ENCODE data around the gene RBM7. TPM values are rescaled to one million over a fixed set of nuclear protein-coding genes. Genes with fewer than 3 reads are reported as not detected.

Gene RBM7
- total RNA-seq, 2 experiments from 2014 or later: 21.3 to 26.3 TPM

GRCh38 chr11:114362326-114362725 is 38.1 kb upstream of the RBM7 start:
- H4K20me1 ChIP-seq (ENCODE audit: insufficient read depth, low read length): no peaks in the 10 kb centered on the region
- intact Hi-C loops (cut with micrococcal nuclease; ENCODE audit: unreplicated experiment): no loop called here
- CTCF ChIA-PET (ENCODE audit: unreplicated experiment): no interaction called here
- no peak overlapping the region for H2AFZ ChIP-seq (ENCODE audit: low read length)
- no peak for DNase-seq (ENCODE audit: low spot score)
- H3K4me1 ChIP-seq (ENCODE audit: insufficient read depth, low read length, poor library complexity, severe bottlenecking): no peaks in the 10 kb centered on the region
- TF ChIP-seq CTCF (conservative IDR thresholded peaks at IDR 0.05; ENCODE audit: low read length) (no peak), EZH2phosphoT487 (IDR thresholded peaks at IDR 0.05; ENCODE audit: borderline replicate concordance, low read depth, low read length) (no peak)
- H3K4me2 ChIP-seq (ENCODE audit: low read length): no peak overlapping the region
- H3K79me2 ChIP-seq (ENCODE audit: insufficient read depth, low read depth, low read length): no peaks in the 10 kb centered on the region
- H3K9me3 ChIP-seq (ENCODE audit: low read length): no peaks in the 10 kb centered on the region
- no peaks in the 10 kb centered on the region for H3K36me3 ChIP-seq (ENCODE audit: insufficient read depth, low read length)
- no peaks in the 10 kb centered on the region for H3K9me2 ChIP-seq (ENCODE audit: insufficient read depth, low read length)
- POLR2A ChIA-PET: no interaction called here
- no TSS peak for BruUV-seq (replicated peaks)
- H3K4me3 ChIP-seq (ENCODE audit: low read depth, low read length, poor library complexity, severe bottlenecking): no peak overlapping the region
- H3K27ac ChIP-seq (ENCODE audit: low read depth, low read length, poor library complexity, severe bottlenecking): no peak overlapping the region

DNA sequence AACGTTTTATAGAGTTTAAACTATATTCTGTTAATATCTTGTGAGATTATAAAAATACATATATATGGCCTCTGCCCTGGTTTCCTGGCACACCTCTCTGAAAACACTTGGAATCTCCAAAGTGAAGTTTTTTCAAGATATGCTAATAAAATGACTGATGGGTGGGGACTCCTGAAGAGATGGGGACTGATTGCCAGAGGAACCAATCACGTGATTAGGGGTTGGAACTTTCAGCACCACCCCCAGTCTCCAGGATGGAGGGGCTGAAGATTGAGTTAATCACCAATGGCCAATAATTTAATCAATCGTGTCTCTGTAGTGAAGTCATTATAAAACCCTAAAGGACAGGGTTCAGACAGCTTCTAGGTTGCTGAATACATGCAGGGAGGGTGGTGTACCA is 37.5 kb upstream of the RBM7 start:
- Histone ChIP-seq H3K9me2 (ENCODE audit: insufficient read depth, low read length) (no peaks in the 10 kb centered on the region), H3K9me3 (ENCODE audit: low read length) (no peaks in the 10 kb centered on the region), H3K4me1 (ENCODE audit: insufficient read depth, low read length, poor library complexity, severe bottlenecking) (no peaks in the 10 kb centered on the region), H3K79me2 (ENCODE audit: insufficient read depth, low read depth, low read length) (no peaks in the 10 kb centered on the region), H3K36me3 (ENCODE audit: insufficient read depth, low read length) (no peaks in the 10 kb centered on the region), H3K4me3 (ENCODE audit: low read depth, low read length, poor library complexity, severe bottlenecking) (no peak overlapping the region), H4K20me1 (ENCODE audit: insufficient read depth, low read length) (no peaks in the 10 kb centered on the region), H2AFZ (ENCODE audit: low read length) (no peak overlapping the region), H3K27ac (ENCODE audit: low read depth, low read length, poor library complexity, severe bottlenecking) (no peak overlapping the region), H3K4me2 (ENCODE audit: low read length) (no peak overlapping the region)
- no peak for TF ChIP-seq EZH2phosphoT487 (IDR thresholded peaks at IDR 0.05; ENCODE audit: borderline replicate concordance, low read depth, low read length)
- no peak for TF ChIP-seq CTCF (conservative IDR thresholded peaks at IDR 0.05; ENCODE audit: low read length)
- intact Hi-C loops (cut with micrococcal nuclease; ENCODE audit: unreplicated experiment): no loop called here
- CTCF ChIA-PET (ENCODE audit: unreplicated experiment): no interaction called here
- no peak for DNase-seq (ENCODE audit: low spot score)
- POLR2A ChIA-PET: no interaction called here
- no TSS peak for BruUV-seq (replicated peaks)

- Histone ChIP-seq H3K4me1 (ENCODE audit: insufficient read depth, low read length, poor library complexity, severe bottlenecking) (no peaks in the 10 kb centered on the region), H3K27ac (ENCODE audit: low read depth, low read length, poor library complexity, severe bottlenecking) (no peak overlapping the region), H3K4me2 (ENCODE audit: low read length) (no peak overlapping the region), H2AFZ (ENCODE audit: low read length) (no peak overlapping the region), H4K20me1 (ENCODE audit: insufficient read depth, low read length) (no peaks in the 10 kb centered on the region), H3K79me2 (ENCODE audit: insufficient read depth, low read depth, low read length) (no peaks in the 10 kb centered on the region), H3K36me3 (ENCODE audit: insufficient read depth, low read length) (no peaks in the 10 kb centered on the region), H3K9me2 (ENCODE audit: insufficient read depth, low read length) (no peaks in the 10 kb centered on the region), H3K4me3 (ENCODE audit: low read depth, low read length, poor library complexity, severe bottlenecking) (no peak overlapping the region), H3K9me3 (ENCODE audit: low read length) (no peaks in the 10 kb centered on the region)
- DNase-seq (ENCODE audit: low spot score): no peak
- CTCF ChIA-PET (ENCODE audit: unreplicated experiment): no interaction called here
- no TSS peak for BruUV-seq (replicated peaks)
- intact Hi-C loops (cut with micrococcal nuclease; ENCODE audit: unreplicated experiment): no loop called here
- POLR2A ChIA-PET: interaction anchor here (1.2 to 2.4 kb wide), 2 partner anchors 9 to 26 kb away, joined by 5 to 6 read pairs; no protein-coding TSS in a partner anchor
- no peak for TF ChIP-seq CTCF (conservative IDR thresholded peaks at IDR 0.05; ENCODE audit: low read length)
- no peak for TF ChIP-seq EZH2phosphoT487 (IDR thresholded peaks at IDR 0.05; ENCODE audit: borderline replicate concordance, low read depth, low read length)
These were observed 33.9 kb upstream of the RBM7 start for GRCh38 chr11:114366331-114367243.

All from OCI-LY7 (cell line).